ENCODE results near the gene TCEAL3.
"Not testable (repeated sequence)": the region's sequence is repeated elsewhere in the genome, so short reads cannot be mapped to it uniquely, and the experiment has no call there.

TCEAL3 gene, protein sequence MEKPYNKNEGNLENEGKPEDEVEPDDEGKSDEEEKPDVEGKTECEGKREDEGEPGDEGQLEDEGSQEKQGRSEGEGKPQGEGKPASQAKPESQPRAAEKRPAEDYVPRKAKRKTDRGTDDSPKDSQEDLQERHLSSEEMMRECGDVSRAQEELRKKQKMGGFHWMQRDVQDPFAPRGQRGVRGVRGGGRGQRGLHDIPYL

GRCh38 chrX:103607364-103608305 is at the start of gene TCEAL3:
TCEAL3 (plus strand) TSS chrX:103607963; CDS start chrX:103609065, 1,102 bp downstream.
- peak; percentile 22 for DNase-seq (ENCODE audit: low spot score)

DNA sequence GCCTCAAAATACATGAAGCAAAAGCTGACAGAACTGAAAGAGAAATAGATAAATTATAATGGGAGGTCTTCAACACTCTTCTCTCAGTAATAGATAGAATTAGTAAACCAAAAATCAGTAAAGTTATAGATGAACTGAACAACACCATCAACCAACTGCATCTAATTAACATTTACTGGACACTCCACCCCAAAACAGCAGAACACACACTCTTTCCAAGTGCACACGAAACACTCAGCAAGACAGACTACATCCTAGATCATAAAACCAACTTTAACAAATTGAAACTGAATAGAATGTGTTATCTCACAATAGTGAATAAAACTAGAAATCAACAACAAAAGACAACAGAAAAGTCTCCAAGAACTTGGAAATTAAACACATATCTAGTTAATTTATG is 47.5 kb upstream of the TCEAL3 start:
- DNase-seq (ENCODE audit: low spot score), result no peak

GRCh38 chrX:103562801-103563200 is 45.0 kb upstream of the TCEAL3 start:
- no peak for DNase-seq (ENCODE audit: low spot score)

- no peak for DNase-seq (ENCODE audit: low spot score)
Measured at GRCh38 chrX:103565197-103565596, 42.6 kb upstream of the TCEAL3 start.

- no peak for DNase-seq (ENCODE audit: low spot score)
Measured at GRCh38 chrX:103565752-103566151, 42.0 kb upstream of the TCEAL3 start.

GRCh38 chrX:103571121-103571520 is 36.6 kb upstream of the TCEAL3 start:
- no peak for DNase-seq (ENCODE audit: low spot score)

- DNase-seq (ENCODE audit: low spot score), result no peak
Measured at GRCh38 chrX:103571726-103572125, 36.0 kb upstream of the TCEAL3 start.

DNA sequence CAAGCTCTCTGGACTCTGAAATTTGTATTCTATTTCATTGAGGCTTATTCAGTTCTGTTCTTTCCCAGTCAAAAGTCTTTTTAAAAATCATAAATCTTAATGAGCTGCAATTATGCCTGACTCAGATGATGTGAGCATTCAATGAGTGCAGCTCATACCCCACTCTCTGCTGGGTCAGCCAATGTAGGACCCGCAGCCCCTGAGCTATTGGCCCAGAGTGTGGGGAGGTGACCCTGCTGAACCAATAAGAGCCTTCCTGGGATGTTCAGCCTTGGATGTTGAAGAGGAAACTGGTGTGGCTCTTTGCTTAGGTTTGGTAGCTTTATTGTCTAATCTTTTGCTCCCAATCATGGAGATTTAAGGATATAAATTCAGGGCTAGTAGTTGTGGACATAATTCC is 34.6 kb upstream of the TCEAL3 start:
- DNase-seq (ENCODE audit: low spot score), result no peak

DNA sequence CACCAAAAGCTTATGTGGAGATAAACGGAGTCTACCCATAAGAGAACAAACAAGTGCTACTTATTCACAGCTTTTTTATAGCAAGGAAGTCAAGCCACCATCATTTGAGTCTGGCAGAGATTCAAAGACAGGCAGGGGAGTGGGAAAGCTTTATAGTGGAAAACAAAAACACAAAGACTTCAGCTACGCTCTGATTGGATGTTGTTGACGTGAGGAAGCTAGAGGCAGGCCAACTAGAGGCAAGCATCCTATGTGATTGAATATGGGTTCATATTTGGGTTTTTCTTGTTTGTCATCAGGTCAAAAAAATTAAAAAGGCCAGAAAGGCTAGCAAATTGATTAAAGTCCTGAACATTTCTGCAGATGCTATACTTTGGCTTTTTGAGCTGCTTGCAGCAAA is 23.2 kb upstream of the TCEAL3 start:
- no peak for DNase-seq (ENCODE audit: low spot score)

DNA sequence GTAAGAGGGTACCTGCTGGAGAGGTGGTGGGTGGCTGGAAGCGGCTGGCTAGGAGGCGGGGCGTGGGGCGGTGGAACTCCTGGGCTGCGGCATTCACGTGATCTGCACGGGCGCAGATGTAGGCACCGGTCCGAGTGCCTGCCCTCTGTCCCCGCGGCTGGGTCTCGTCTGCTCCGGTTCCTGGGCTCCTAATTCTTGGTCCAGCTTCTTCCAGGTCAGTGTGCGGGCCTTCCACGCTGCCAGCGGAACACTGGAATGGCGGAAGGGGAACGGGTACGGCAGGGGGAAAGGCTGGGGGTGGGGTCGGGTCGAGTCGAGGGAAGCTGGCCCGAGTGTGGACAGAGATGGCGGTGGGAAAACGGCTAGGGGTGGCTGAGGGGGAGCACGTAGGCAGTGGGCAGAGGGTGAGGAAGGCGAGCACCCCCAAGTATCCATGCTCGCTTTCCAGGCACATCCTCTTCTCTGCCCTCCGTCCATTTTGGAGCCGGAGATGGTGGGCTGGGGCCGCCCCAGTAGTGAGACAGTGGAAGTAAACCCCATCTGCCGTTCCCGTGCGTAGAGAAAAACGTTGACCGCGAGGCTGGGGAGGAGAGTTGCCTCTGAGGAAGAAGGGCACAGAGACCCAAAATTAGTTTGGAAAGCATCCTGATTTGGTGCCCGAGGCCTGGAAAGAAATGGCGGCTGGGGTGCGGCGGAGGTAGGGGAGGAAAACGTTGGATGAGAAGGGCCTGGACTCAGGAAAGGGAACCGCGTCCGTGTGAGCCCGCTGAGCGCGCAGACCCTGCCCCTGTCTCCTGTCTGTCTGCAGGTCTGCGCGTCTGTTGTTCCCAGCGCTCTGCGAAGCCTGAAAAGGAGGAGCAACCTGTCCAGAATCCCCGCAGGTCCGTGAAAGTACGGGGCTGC is 22.1 kb upstream of the TCEAL3 start, which contains the start of gene TCEAL4:
Gene TCEAL4, plus strand, starts transcription at position 105 of the 903 bp plus-strand sequence. CDS start 1,161 bp downstream, outside the sequence.
- peak; percentile 53 for DNase-seq (ENCODE audit: low spot score)

DNA sequence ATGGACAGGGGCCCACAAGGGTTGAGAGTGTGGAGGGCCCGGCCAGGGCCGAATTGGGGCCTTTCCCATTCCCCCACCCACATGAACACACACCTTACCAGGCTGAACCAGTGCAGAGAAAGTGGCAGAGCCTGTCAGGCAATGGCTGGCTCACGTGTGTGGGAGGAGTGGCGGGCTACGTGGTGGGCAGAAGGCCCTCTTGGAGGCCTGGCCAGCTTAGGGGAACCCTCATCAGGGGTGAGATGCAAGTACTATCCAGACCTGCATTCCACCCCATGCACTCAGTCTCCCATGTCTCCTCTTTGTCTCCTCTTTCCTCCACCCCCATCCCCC is 21.5 kb upstream of the TCEAL3 start:
- no peak for DNase-seq (ENCODE audit: low spot score)

- DNase-seq (ENCODE audit: low spot score), result no peak
Measured at GRCh38 chrX:103586659-103587058, 21.1 kb upstream of the TCEAL3 start.

DNA sequence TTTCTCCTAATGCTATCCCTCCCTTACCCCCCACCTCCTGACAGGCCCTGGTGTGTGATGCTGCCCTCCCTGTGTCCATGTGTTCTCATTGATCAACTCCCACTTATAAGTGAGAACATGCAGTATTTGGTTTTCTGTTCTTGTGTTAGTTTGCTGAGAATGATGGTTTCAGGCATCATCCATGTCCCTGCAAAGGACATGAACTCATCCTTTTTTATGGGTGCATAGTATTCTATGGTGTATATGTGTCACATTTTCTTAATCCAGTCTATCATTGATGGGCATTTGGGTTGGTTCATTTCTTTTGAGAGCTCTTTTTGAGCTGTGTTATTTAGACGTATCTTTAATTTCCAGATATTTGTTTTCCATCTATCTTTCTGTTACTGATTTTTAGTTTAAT is 15.5 kb upstream of the TCEAL3 start:
- not testable (repeated sequence) for DNase-seq (ENCODE audit: low spot score)

DNA sequence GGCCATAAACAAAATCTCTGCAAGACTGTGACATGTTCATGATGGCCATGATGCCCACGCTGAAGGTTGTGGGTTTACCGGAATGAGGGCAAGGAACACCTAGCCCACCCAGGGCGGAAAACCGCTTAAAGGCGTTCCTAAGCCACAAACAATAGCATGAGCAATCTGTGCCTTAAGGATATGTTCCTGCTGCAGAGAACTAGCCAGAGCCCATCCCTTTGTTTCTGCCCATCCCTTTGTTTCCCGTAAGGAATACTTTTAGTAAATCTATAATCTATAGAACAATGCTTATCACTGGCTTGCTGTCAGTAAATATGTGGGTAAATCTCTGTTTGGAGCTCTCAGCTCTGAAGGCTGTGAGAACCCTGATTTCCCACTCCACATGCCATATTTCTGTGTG is 12.6 kb upstream of the TCEAL3 start:
- not testable (repeated sequence) for DNase-seq (ENCODE audit: low spot score)

GRCh38 chrX:103608306-103608963 is 672 bp downstream of the TCEAL3 start:
- DNase-seq (ENCODE audit: low spot score), result no peak

DNA sequence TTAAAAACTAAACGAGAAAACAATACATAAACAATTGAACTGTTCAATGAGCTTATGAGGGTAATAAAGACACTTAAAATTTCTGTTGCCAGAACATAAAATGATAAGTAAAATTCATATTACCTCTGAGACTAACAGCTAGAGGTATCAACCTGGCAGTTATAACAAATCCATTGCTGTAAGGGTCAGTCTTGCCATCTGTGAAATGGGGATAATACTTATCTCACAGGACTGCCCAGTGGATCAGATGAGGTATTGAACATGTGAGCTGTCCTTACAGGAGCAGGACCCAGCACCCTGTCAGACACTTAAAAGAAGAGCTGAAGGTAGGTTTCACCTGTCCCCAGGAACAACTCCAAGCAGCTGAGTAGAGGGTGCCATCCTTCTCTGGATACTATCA is 2.5 kb downstream of the TCEAL3 start:
- DNase-seq (ENCODE audit: low spot score), result no peak

- DNase-seq (ENCODE audit: low spot score), result no peak
Measured at GRCh38 chrX:103613362-103613890, 5.7 kb downstream of the TCEAL3 start.

DNA sequence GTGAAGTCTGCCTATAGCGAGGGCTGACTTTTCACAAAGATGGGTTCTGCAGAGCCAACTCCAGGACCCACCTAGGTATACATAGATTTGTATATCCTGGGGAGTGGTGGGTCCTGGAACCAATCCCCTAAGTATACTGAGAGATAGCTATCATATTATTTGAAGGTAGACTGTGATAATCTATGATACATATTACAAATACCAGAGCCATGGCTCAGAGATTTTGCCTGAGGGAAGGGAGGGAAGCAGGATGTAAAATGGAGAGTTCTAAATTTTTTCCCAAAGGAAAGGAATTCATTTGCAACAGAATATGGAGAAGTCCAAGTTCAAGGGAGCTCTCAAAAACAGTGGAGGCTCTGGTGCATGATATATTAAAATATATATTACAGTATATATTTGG is 7.2 kb downstream of the TCEAL3 start:
- no peak for DNase-seq (ENCODE audit: low spot score)

DNA sequence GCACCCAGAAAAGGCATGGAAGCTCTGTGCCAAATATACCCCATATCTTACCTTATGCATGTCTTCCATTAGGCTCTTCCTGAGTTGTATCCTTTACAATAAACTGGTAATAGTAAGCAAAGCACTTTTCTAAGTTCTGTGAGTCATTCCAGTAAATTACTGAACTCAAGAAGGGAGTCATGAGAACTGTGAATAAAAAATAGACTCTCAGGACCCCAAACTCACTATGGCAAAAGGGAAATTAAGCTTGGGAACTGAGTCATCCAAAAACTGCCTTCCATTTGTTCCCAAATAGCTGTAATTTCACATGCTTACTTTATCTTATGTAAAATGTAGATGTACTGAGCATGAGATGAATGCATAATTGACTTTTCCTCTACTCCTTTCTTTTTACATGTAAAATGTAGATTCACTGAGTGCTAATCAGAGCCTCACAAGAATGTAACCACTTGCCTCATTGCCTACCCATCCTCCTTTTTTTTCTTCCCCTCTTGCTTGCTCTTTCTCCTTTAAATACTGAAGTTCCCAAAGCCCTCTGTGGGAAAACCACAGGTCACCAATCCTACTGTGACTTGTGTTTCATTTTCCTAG is 8.1 kb downstream of the TCEAL3 start:
- no peak for DNase-seq (ENCODE audit: low spot score)

- no peak for DNase-seq (ENCODE audit: low spot score)
Measured at GRCh38 chrX:103616676-103617186, 9.0 kb downstream of the TCEAL3 start.

GRCh38 chrX:103624111-103624510 is 16.3 kb downstream of the TCEAL3 start:
- DNase-seq (ENCODE audit: low spot score), result no peak
